Parathyroid adenoma (tissue), 2 donors: ENCODE measurements around the gene DDX54.
A peak's percentile ranks its signal among the peaks of the same experiment; 100 is the strongest.

Experiments used
- H2AFZ ChIP-seq: fragments of 300-600 bp; sonication (generic); one replicate; pipeline ENCODE4 v1.7.0; 2017; ENCODE audit warnings: antibody characterized with exemption, mild to moderate bottlenecking
- H3K27ac ChIP-seq: fragments of 300-600 bp; sonication (generic); one replicate; pipeline ENCODE4 v1.7.0; 2017
- H3K27me3 ChIP-seq: fragments of 300-600 bp; sonication (generic); one replicate; pipeline ENCODE4 v1.7.0; 2017; ENCODE audit warnings: low read length; ENCODE audit not compliant: control insufficient read depth, insufficient read depth
- H3K36me3 ChIP-seq: fragments of 300-600 bp; sonication (generic); one replicate; pipeline ENCODE4 v1.7.0; 2017; ENCODE audit warnings: low read length; ENCODE audit not compliant: control insufficient read depth, insufficient read depth
- H3K4me1 ChIP-seq: fragments of 300-600 bp; sonication (generic); one replicate; pipeline ENCODE4 v1.7.0; 2017; ENCODE audit warnings: control low read depth
- H3K4me2 ChIP-seq: fragments of 300-600 bp; sonication (generic); one replicate; pipeline ENCODE4 v1.7.0; 2017; ENCODE audit warnings: low read length
- H3K4me3 ChIP-seq: fragments of 300-600 bp; sonication (generic); one replicate; pipeline ENCODE4 v1.7.0; 2017; ENCODE audit warnings: low read depth, low read length
- H3K79me2 ChIP-seq: fragments of 300-600 bp; sonication (generic); one replicate; pipeline ENCODE4 v1.7.0; 2017; ENCODE audit warnings: control low read depth
- H3K9ac ChIP-seq: fragments of 300-600 bp; sonication (generic); one replicate; pipeline ENCODE4 v1.7.0; 2017; ENCODE audit warnings: mild to moderate bottlenecking
- H3K9me3 ChIP-seq: fragments of 300-600 bp; sonication (generic); one replicate; pipeline ENCODE4 v1.7.0; 2017; ENCODE audit warnings: low read length; ENCODE audit not compliant: control insufficient read depth
- CTCF ChIP-seq: fragments of 300-600 bp; sonication (generic); IDR thresholded peaks from one replicate; pipeline ENCODE4 v1.7.0; 2017; ENCODE audit warnings: antibody characterized with exemption, mild to moderate bottlenecking
- donor health status: primary hyperparathyroidism.

DDX54 gene

DNA sequence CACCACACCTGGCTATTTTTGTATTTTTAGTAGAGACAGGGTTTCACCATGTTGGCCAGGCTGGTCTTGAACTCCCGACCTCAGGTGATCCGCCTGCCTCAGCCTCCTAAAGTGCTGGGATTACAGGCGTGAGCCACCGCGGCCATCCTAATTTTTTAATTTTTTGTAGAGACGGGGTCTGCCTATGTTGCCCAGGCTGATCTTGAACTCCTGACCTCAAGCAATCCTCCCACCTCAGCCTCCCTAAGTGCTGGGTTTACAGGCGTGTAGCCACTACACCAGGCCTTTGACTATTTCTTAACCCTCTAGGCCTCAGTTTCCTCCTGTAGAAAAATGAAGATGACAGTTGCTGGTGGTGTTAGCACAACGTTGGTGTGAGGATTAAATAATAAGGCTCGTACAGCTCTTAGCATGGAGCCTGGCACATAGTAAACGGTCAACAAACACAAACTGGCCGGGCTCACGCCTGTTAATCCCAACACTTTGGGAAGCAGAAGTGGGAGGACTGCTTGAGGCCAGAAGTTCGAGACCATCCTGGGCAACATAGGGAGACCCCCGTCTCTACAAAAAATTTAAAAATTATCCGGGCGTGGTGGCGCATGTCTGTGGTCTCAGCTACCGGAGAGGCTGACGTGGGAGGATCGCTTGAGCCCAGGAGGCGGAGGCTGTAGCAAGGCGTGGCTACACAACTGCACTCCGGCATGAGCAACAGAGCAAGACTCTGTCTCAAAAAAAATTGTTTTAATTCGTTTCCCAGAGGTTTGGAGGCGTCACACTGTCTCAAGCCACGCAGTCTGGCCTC is 979 bp downstream of the DDX54 start:
- no peaks in the 10 kb centered on the region for H3K27me3 ChIP-seq
- H2AFZ ChIP-seq = peak overlapping the region; percentile 100
- TF ChIP-seq CTCF = no peak
- peak overlapping the region; percentile 95 for H3K27ac ChIP-seq
- no peak overlapping the region for H3K9ac ChIP-seq
- peak overlapping the region; percentile 99 for H3K4me3 ChIP-seq
- H3K36me3 ChIP-seq = no peaks in the 10 kb centered on the region
- H3K9me3 ChIP-seq = no peaks in the 10 kb centered on the region
- peaks cover 14% of the 10 kb centered on the region for H3K79me2 ChIP-seq
- peaks cover 13% of the 10 kb centered on the region for H3K4me1 ChIP-seq
- H3K4me2 ChIP-seq = peak overlapping the region; percentile 86

DNA sequence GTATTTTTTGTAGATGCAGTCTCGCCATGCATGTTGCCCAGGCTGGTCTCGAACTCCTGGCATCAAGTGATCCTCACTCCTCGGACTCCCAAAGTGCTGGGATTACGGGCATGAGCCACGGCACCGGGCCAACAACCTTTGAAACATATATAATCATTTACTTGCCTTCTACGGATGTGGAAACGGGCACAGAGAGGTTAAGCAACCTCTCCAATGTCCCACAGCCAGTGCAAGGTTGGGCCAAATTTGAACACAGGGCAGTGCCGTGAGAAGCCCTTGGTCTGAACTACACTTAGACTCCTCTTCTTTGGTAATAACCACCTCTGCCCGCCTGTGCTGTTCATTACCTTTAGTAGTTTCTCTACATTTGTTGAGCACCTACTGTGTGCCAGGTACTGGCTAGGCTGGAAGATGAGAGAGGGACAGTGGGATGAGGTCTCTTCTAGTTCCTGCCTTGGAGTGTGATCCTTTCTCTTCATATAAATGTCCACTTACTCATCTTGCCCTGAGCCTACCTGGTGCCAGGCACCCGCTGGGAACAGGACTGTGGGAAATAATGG is 2.2 kb downstream of the DDX54 start:
- Histone ChIP-seq H3K9ac (no peak overlapping the region), H3K4me3 (no peak overlapping the region), H3K79me2 (peaks cover 14% of the 10 kb centered on the region), H3K4me2 (no peak overlapping the region), H2AFZ (no peak overlapping the region), H3K9me3 (no peaks in the 10 kb centered on the region), H3K27me3 (no peaks in the 10 kb centered on the region), H3K4me1 (peaks cover 13% of the 10 kb centered on the region), H3K36me3 (no peaks in the 10 kb centered on the region), H3K27ac (no peak overlapping the region)
- no peak for TF ChIP-seq CTCF

GRCh38 chr12:113181975-113182374 is 3.3 kb downstream of the DDX54 start:
- Histone ChIP-seq H3K9ac (no peak overlapping the region), H3K79me2 (peaks cover 14% of the 10 kb centered on the region), H3K27me3 (no peaks in the 10 kb centered on the region), H3K27ac (no peak overlapping the region), H3K36me3 (no peaks in the 10 kb centered on the region), H3K9me3 (no peaks in the 10 kb centered on the region), H3K4me3 (no peak overlapping the region), H3K4me1 (peaks cover 13% of the 10 kb centered on the region), H3K4me2 (no peak overlapping the region), H2AFZ (no peak overlapping the region)
- no peak for TF ChIP-seq CTCF

GRCh38 chr12:113180333-113180732 is 4.9 kb downstream of the DDX54 start:
- Histone ChIP-seq H3K4me2 (no peak overlapping the region), H3K9ac (no peak overlapping the region), H3K27me3 (no peaks in the 10 kb centered on the region), H3K9me3 (no peaks in the 10 kb centered on the region), H3K4me3 (no peak overlapping the region), H2AFZ (no peak overlapping the region), H3K27ac (no peak overlapping the region), H3K36me3 (no peaks in the 10 kb centered on the region), H3K4me1 (peaks cover 6% of the 10 kb centered on the region), H3K79me2 (peaks cover 14% of the 10 kb centered on the region)
- TF ChIP-seq CTCF = no peak
